Neural cell (in vitro differentiated cells): ENCODE measurements around the gene OSM. TPM values are rescaled to one million over a fixed set of nuclear protein-coding genes. Genes with fewer than 3 reads are reported as not detected.

Experiments used
- H2AFZ ChIP-seq: fragments of 200-600, 300-800 bp; sonication (generic), shearing (Covaris generic); 2 replicates; pipeline ENCODE4 v1.6.0; 2014; ENCODE audit warnings: low read depth, mild to moderate bottlenecking, antibody characterized with exemption, low read length, moderate library complexity
- H3F3A ChIP-seq: fragments of 200-600 bp; shearing (Covaris generic); 2 replicates; pipeline ENCODE4 v1.6.1; 2016; ENCODE audit warnings: mild to moderate bottlenecking, moderate library complexity, mixed read lengths, antibody characterized with exemption, low read length; ENCODE audit not compliant: insufficient read depth, poor library complexity, severe bottlenecking
- H3K27ac ChIP-seq: fragments of 200-600, 300-800 bp; sonication (generic), shearing (Covaris generic); 2 replicates; pipeline ENCODE4 v1.5.1; 2014; ENCODE audit warnings: mild to moderate bottlenecking, low read length, moderate library complexity
- H3K27me3 ChIP-seq: fragments of 300-800, 200-600 bp; sonication (generic), shearing (Covaris generic); 2 replicates; pipeline ENCODE4 v1.6.0; 2014; ENCODE audit warnings: mild to moderate bottlenecking, low read depth, low read length, moderate library complexity; ENCODE audit not compliant: insufficient read depth
- H3K36me3 ChIP-seq: fragments of 300-800, 200-600 bp; sonication (generic), shearing (Covaris generic); 2 replicates; pipeline ENCODE4 v1.5.1; 2014; ENCODE audit warnings: mild to moderate bottlenecking, antibody characterized with exemption, low read length, moderate library complexity; ENCODE audit not compliant: insufficient read depth
- H3K4me2 ChIP-seq: fragments of 300-800, 200-600 bp; sonication (generic), shearing (Covaris generic); 2 replicates; pipeline ENCODE4 v1.6.0; 2014; ENCODE audit warnings: mild to moderate bottlenecking, low read length
- H3K4me3 ChIP-seq: fragments of 300-800, 200-600 bp; sonication (generic), shearing (Covaris generic); 2 replicates; pipeline ENCODE4 v1.5.1; 2014; ENCODE audit warnings: mild to moderate bottlenecking, low read length, moderate library complexity
- H3K79me2 ChIP-seq: fragments of 200-600 bp; shearing (Covaris generic); replicated peaks from 2 replicates; pipeline ENCODE4 v1.6.0; 2014; ENCODE audit warnings: mild to moderate bottlenecking, low read length, moderate library complexity; ENCODE audit not compliant: insufficient read depth
- H3K9ac ChIP-seq: fragments of 300-800, 200-600 bp; sonication (generic), shearing (Covaris generic); 2 replicates; pipeline ENCODE4 v1.6.1; 2016; ENCODE audit warnings: mild to moderate bottlenecking, low read length, mixed read lengths
- H3K9me2 ChIP-seq: fragments of 200-600 bp; shearing (Covaris generic); 2 replicates; pipeline ENCODE4 v1.6.1; 2016; ENCODE audit warnings: mild to moderate bottlenecking, low read length, mixed read lengths; ENCODE audit not compliant: insufficient read depth
- H3K9me3 ChIP-seq: fragments of 200-600, 300-800 bp; sonication (generic), shearing (Covaris generic); 2 replicates; pipeline ENCODE4 v1.6.1; 2016; ENCODE audit warnings: mild to moderate bottlenecking, mixed run types, low read length, moderate library complexity, mixed read lengths
- H4K20me1 ChIP-seq: fragments of 200-600 bp; shearing (Covaris generic); 2 replicates; pipeline ENCODE4 v1.6.1; 2016; ENCODE audit warnings: mild to moderate bottlenecking, mixed run types; ENCODE audit not compliant: insufficient read depth
- EP300 ChIP-seq: fragments of 450-650 bp; conservative IDR thresholded peaks from 2 replicates; pipeline ENCODE4 v1.6.1; 2014; ENCODE audit warnings: antibody characterized with exemption, mild to moderate bottlenecking, moderate library complexity; ENCODE audit not compliant: poor library complexity, severe bottlenecking
- EZH2 ChIP-seq: fragments of 200-600, 300-800 bp; shearing (Covaris generic), sonication (generic); IDR thresholded peaks from 2 replicates; pipeline ENCODE4 v1.6.1; 2014; ENCODE audit warnings: antibody characterized with exemption, low read length, borderline replicate concordance, mild to moderate bottlenecking; ENCODE audit not compliant: insufficient read depth, poor library complexity, severe bottlenecking
- MXI1 ChIP-seq: fragments of 450-650 bp; conservative IDR thresholded peaks from 2 replicates; pipeline ENCODE4 v1.6.1; 2014; ENCODE audit warnings: antibody characterized with exemption, mild to moderate bottlenecking; ENCODE audit not compliant: poor library complexity, severe bottlenecking
- POLR2AphosphoS5 ChIP-seq: IDR thresholded peaks from 2 replicates; pipeline ENCODE4 v1.6.1; 2012
- RAD21 ChIP-seq: fragments of 450-650 bp; conservative IDR thresholded peaks from 2 replicates; pipeline ENCODE4 v1.6.1; 2014; ENCODE audit warnings: antibody characterized with exemption, mild to moderate bottlenecking, moderate library complexity
- SMC3 ChIP-seq: fragments of 450-650 bp; conservative IDR thresholded peaks from 2 replicates; pipeline ENCODE4 v1.6.1; 2014; ENCODE audit warnings: antibody characterized with exemption, mild to moderate bottlenecking, moderate library complexity; ENCODE audit not compliant: poor library complexity
- TAF1 ChIP-seq: IDR thresholded peaks from 2 replicates; pipeline ENCODE4 v1.6.1; 2012; ENCODE audit warnings: low read depth
- polyA plus RNA-seq: library from polyadenylated mRNA; depleted of rRNA; stranded (reverse); fragments of >200 nt; gene quantifications from 2 replicates; pipeline ENCODE4 v1.2.3, GENCODE V29; 2014
- TF ChIP-seq, protein P1 (sequence below): fragments of 450-650 bp; IDR thresholded peaks from 2 replicates; pipeline ENCODE4 v1.5.1; 2014; ENCODE audit warnings: antibody characterized with exemption, mild to moderate bottlenecking, moderate library complexity; ENCODE audit not compliant: poor library complexity, severe bottlenecking
- TF ChIP-seq, protein P2 (sequence below): IDR thresholded peaks from 2 replicates; pipeline ENCODE4 v1.6.1; 2012; ENCODE audit warnings: borderline replicate concordance

OSM gene
- polyA plus RNA-seq, 1 donor from 2014 or later, result not detected

DNA sequence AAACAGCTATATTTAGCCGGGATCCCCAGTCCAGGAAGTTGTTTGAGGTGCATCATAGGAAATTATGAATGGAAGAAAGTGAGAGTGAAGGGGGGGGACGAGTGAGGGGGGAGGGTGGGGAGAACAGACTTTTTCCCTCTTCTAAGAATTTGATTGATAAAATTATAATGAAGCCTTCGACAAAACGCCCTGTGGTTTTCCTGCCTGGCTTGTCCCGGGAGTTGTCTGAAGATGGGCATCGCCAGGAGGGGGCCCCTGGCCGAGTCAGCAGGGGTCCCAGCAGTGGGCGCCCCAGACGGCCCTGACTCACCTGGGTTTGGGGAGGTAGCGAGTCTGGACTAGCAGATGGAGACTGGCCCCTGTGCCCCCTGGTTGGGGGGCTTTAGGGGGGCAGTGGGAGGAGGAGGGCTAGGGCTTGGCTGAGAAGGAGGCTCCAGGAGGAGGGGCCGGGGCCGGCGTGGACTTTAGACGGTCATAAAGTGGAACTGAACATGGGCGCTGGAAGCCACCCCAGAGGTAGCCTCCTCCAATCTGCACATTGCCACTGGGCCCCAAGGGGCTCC lies 19.8 kb downstream of the OSM start:
- no peak overlapping the region for H2AFZ ChIP-seq
- H3K9me2 ChIP-seq, result no peaks in the 10 kb centered on the region
- H3K79me2 ChIP-seq, result no peaks in the 10 kb centered on the region
- no peaks in the 10 kb centered on the region for H3K9me3 ChIP-seq
- H3K27me3 ChIP-seq, result peaks cover 17% of the 10 kb centered on the region
- no peak overlapping the region for H3K9ac ChIP-seq
- H3K4me3 ChIP-seq, result peak overlapping the region; percentile 64
- no peaks in the 10 kb centered on the region for H3F3A ChIP-seq
- no peaks in the 10 kb centered on the region for H4K20me1 ChIP-seq
- H3K4me2 ChIP-seq, result peak overlapping the region; percentile 63
- TF ChIP-seq EP300, result no peak
- no peak for TF ChIP-seq SMC3
- TF ChIP-seq, protein P1, sequence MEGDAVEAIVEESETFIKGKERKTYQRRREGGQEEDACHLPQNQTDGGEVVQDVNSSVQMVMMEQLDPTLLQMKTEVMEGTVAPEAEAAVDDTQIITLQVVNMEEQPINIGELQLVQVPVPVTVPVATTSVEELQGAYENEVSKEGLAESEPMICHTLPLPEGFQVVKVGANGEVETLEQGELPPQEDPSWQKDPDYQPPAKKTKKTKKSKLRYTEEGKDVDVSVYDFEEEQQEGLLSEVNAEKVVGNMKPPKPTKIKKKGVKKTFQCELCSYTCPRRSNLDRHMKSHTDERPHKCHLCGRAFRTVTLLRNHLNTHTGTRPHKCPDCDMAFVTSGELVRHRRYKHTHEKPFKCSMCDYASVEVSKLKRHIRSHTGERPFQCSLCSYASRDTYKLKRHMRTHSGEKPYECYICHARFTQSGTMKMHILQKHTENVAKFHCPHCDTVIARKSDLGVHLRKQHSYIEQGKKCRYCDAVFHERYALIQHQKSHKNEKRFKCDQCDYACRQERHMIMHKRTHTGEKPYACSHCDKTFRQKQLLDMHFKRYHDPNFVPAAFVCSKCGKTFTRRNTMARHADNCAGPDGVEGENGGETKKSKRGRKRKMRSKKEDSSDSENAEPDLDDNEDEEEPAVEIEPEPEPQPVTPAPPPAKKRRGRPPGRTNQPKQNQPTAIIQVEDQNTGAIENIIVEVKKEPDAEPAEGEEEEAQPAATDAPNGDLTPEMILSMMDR, result no peak
- no peak for TF ChIP-seq RAD21
- TF ChIP-seq TAF1, result no peak
- no peak for TF ChIP-seq POLR2AphosphoS5
- no peak for TF ChIP-seq MXI1
- TF ChIP-seq EZH2, result no peak
- no peaks in the 10 kb centered on the region for H3K36me3 ChIP-seq
- H3K27ac ChIP-seq, result no peak overlapping the region

DNA sequence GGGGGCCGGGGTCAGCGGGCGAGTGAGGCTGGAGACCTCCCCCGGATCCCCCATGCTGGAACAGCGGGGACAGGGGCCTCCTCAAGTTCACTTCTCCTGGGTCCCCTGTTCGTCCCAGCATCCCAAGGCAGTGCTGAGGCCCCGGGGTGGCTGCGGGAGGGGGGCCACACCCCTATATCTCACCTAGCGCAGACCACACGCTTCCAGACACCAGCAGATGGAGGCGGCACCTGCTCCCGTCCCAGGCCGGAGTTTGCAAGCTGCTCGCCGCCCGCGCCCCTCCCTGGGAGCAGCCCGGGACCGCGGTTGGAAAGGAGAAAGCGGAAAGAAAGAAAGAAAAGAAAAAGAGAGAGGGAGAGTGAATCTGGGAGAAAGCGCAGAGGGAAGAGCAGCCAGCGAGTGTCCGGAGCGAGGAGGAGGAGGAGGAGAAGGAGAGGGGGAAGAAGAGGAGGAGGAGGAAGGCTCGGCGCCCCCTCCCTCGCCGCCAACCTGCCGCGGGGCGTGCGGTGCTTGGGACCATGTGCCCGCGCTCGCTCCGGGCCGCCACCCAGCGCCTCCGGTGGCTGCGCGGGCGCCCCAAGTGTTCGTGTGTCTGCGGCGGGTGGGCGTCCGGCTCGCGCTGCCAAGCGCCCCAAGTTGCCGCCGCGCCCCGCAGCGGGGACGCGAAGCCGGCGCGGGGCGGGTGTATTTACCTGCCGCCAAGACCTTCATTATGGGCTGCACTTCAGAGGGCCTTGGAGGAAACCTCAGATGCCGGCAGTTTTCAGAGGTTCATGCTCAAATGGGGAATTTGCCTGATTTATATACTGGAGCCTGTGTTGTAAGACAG lies 20.5 kb downstream of the OSM start, which contains the start of gene LIF:
LIF (minus strand) TSS at position 775 of the 829 bp plus-strand sequence; CDS start at position 711, 64 bp downstream.
- Histone ChIP-seq H3K9ac (peak within 1 kb of the TSS; percentile 40), H3K36me3 (no peaks in the 10 kb centered on the region), H3K9me3 (no peaks in the 10 kb centered on the region), H3K4me3 (peak within 1 kb of the TSS; percentile 64), H3K9me2 (no peaks in the 10 kb centered on the region), H3K79me2 (no peaks in the 10 kb centered on the region), H3K27ac (no peak within 1 kb of the TSS), H3K4me2 (peak within 1 kb of the TSS; percentile 63), H2AFZ (peak within 1 kb of the TSS; percentile 15), H4K20me1 (no peaks in the 10 kb centered on the region), H3K27me3 (peaks cover 17% of the 10 kb centered on the region), H3F3A (no peaks in the 10 kb centered on the region)
- peak; percentile 20 for TF ChIP-seq RAD21
- TF ChIP-seq, protein P2, sequence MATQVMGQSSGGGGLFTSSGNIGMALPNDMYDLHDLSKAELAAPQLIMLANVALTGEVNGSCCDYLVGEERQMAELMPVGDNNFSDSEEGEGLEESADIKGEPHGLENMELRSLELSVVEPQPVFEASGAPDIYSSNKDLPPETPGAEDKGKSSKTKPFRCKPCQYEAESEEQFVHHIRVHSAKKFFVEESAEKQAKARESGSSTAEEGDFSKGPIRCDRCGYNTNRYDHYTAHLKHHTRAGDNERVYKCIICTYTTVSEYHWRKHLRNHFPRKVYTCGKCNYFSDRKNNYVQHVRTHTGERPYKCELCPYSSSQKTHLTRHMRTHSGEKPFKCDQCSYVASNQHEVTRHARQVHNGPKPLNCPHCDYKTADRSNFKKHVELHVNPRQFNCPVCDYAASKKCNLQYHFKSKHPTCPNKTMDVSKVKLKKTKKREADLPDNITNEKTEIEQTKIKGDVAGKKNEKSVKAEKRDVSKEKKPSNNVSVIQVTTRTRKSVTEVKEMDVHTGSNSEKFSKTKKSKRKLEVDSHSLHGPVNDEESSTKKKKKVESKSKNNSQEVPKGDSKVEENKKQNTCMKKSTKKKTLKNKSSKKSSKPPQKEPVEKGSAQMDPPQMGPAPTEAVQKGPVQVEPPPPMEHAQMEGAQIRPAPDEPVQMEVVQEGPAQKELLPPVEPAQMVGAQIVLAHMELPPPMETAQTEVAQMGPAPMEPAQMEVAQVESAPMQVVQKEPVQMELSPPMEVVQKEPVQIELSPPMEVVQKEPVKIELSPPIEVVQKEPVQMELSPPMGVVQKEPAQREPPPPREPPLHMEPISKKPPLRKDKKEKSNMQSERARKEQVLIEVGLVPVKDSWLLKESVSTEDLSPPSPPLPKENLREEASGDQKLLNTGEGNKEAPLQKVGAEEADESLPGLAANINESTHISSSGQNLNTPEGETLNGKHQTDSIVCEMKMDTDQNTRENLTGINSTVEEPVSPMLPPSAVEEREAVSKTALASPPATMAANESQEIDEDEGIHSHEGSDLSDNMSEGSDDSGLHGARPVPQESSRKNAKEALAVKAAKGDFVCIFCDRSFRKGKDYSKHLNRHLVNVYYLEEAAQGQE, result no peak
- no peak for TF ChIP-seq POLR2AphosphoS5
- TF ChIP-seq SMC3, result no peak
- peak; percentile 14 for TF ChIP-seq EP300
- no peak for TF ChIP-seq TAF1
- TF ChIP-seq, protein P1, result peak; percentile 66
- TF ChIP-seq MXI1, result peak; percentile 61
